Cortex of kidney (tissue), 1 donor: Measurements from ENCODE around the gene LRIG1.

Experiments used
- DNase-seq: peaks from one replicate; lab custom pipeline; 2025; lab: John Stamatoyannopoulos, UW

Gene LRIG1

DNA sequence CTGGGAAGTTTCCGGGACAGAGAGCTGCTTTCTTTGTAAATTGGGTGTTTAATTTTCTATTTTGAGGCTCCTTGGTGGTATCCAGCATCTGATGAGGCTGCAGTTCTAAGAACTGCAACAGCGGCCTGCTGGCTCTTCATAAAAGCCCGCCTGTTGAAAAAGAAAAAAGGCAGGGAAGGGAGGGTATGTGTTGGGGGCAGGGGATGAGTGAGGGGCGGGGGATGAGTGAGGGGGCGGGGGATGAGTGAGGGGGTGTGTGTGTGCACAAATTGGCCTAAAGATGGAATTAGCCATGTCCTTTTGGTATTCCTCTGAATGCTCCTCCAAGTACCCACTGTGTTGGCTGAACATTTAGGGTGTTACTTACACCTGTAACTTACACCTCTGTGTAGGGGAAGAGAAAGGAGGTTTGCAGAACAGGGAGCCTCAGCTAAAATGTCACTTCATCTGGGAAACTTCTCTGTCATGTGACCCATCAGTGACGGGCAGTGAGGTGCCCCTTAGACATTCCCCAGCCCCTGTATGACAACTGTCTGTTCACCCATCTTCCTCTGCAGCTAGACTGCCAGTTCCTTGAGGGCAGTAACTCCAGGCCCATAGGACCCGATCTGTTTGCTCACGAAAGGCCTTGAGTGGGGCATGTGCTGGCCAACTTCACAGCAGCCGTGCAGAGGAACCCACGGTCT, 57.6 kb downstream of the LRIG1 start:
- DNase-seq: no peak

DNA sequence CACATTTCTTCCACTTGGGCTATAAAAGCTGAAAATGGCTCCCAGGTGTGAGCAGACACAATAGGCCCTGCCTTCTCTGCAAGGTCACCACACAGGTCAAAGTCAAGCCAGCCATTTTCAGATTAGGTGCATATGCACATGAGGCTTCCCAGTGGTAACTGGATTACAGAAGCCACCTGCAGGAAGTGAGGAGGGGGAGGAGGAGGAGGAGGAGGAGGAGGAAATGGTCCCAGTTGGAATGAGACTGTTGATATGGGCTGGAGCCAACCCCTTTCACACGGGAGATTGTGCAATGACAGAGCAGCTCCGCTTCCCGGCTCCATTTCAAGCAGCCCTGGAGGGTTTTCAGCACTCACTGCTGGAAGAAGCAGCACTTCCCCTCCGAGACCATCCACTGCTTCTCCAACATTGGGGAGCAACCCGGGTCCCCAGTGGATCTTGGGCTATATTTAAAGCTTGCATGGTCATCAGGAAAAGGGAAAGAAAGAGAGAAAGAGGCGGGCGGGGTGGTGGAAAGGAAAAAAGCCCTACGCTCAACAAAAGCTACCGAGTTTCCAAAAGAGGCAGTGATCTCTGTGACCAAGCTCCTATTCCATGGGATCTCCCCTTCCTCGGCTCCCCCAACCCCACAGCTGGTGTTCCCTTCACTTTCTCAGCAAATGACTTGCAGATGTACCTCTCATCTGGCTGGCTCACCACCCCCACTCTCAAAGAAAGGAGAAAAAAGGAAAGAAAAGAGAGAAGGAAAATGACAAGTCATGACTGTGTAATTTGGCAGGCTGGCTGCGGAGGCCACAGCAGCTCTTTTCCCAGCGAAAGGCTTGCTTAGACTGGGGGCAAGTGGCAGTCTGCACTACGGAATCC, 58.3 kb downstream of the LRIG1 start:
- no peak for DNase-seq

DNA sequence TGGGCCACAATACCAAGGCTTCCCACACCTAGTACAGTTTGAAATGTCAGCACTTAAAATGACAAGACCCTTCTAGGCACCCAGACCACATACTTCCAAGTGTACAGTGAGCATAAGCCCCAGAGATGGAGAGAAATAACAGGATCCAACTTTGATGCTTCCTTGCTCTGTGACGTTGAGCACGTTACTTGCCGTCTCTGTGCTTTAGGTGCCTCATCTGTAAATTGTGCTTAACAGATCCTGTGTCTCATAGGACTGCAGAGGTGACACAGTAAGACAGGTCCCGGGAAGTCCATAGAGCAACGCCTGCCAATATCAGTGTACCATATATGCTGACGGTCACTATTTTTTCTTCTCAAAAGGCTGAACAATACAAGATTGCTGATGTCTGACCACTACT, 59.1 kb downstream of the LRIG1 start:
- no peak for DNase-seq

DNA sequence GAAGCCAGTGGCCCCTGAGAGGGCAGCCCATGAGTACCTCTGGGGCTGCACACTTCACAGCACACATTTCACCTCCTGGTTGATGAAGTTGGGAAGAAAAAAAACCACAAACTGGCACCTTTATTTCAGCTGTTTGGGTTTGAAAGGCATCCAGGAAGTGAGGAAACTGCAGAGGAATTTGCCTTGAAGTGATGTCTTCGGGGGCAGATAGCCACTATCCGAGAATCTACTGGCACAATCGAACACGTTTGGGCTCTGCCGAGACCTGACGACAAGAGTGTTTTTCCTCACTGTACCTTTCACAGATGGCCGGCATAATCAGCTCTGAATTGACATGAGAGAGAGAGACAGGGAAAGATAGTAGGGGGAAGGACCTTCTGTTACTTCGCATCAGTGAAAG, 59.7 kb downstream of the LRIG1 start:
- no peak for DNase-seq

DNA sequence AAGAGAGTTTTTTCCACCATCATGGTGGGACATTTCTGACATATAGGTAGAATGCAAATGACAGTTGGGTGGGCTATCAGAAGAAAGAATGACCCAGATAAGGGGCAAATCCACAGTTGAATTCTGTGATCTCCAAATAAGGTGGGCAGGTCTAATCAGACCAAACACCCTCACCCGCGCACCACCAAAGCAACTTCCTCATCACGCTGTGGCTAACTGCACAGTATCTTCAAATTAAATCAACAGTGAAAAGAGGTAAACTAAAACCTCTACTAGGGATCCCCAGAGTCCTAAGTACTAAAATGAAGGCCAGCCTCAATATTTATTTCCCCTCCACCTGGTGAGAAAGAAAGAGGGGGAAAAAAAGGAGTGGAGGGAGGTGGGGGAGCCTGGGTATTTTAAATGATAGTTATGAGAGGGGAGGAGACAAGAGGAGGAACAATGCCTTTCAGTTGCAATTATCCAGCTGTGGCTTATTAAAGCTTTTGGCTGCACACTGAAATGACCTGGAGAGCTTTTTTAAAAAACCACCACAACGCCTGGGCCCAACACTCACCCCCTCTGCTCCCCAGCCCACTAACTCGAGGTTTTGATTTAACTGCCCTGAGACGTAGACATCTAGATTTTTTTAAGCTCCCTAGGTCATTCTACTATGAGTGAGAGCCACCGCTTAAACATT, 61.0 kb downstream of the LRIG1 start:
- DNase-seq: no peak

DNA sequence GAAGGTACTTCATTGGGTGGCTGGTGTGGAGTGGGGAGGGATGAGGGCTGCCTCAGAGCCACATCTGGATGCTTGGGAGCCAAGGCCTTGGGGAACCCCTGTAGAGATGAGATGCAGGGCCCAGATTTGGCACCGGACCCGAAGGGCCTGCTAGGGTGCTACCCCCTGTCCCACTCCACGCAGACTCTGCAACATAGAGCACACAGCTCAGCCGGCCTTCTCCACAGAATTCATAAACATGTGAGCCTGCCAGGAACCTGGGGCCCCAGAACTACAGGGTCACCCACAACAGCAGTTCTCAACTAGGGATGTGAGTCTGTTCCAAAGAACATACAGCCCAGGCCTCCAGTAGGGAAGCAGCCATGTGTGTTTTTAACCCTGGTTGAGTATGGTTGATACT, 62.8 kb downstream of the LRIG1 start:
- no peak for DNase-seq

DNA sequence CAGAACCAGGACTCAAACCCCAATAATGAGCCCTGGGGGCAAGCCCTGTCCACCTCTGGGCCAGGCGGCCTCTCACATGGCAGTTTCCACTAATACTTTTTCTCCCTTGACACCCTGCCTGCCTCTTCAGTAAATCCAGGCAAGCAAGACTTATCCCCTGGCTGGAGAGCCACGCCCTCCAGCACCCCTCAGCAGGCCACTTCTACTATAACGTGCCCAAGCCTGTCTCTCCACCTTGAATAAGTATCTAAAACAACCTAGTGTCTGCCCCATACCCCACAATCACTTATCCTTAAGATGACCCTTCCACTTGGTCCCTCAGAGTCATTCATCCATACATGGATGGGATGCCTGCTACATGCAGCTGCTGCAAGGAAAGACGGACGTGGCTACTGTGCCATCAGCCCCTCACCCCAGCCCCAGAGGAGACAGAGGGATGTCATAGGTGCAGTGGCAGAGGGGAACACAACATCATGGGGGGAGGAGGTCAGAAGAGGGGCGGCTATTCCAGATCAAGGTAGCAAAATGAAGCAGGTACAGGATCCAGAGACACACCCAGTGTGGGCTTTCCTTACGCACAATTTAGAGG, 63.4 kb downstream of the LRIG1 start:
- DNase-seq: no peak

DNA sequence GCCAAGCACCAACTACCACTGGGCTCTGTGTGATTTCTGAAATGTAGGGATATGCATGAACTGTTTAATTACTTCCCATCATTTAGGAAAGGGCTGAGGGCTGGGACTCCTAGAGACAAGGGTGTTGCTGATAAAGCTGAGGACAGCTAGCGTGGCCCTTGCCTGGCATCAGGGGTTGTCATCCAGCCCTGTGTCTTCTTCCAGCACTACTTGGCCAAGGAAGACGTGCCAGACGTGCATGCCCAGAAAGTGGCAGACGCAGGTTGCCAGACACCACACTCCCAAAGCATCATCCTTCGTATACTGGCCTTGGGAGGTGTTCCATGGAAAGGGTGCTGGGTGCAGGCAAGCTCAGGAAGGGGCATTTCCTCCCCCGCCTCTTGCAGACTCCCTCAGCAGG, 64.8 kb downstream of the LRIG1 start:
- no peak for DNase-seq

DNA sequence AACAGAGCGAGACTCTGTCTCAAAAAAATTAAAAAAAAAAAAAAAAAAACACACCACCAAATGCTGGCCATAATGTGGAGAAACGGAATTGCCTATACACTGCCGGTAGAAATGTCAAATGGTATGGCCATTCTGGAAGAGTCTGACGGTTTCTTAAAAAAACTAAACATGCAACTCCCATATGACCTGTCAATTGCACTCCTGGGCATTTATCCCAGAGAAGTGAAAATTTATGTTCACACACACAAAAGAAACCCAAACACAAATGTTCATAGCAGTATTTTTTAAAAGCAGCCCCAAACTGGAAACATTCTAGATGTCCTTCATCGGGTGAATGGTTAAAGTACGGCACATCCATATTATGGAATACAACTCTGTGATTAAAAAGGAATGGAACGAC, 66.1 kb downstream of the LRIG1 start:
- DNase-seq: no peak

DNA sequence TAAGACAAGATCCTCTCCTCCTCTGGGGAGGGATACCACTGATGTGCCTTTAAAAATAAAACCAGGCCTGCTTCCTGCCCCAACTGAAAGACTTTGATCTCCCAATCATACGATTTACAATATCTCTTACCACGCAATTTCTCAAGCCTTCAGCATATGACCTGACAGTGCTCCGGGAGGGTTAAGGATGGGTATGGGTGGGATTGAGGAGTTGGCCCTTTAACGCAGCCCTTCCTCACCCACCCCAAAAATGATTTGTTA, 67.4 kb downstream of the LRIG1 start:
- DNase-seq: no peak

DNA sequence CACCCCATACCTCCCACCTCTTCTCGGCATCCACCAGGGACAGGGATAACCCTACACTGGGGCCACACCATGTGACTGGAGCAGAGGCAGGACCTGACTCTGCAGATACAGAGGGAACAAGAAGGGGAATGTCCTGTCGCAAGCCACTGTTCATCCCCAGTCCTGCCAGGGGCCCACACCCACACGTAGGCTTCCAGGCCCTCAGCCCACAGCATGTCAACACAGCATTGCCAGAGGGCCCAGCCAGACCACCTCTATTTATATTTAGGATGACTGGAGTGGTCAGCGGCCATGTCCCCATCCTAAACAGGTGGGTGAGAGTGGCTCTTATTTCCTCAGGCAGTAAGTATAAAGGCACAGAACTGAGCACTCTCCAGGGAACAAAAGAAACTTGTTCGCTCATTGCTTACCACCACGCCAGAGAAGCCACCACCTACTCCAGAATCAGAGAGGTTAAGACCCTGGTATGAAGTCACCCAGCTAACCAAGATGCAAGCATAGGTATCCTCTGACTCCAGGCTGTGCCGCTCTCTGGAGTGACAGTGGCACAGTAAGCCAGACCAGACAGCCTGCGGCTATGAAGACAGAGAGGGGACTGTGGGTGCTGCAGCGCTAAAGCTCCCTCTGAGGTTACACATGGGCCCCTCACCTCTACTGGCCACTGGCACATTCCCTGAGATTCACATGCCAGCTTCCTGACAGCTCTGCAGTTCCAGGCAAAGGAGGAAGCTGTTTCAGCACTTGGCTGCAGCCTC, 67.9 kb downstream of the LRIG1 start:
- DNase-seq: no peak

DNA sequence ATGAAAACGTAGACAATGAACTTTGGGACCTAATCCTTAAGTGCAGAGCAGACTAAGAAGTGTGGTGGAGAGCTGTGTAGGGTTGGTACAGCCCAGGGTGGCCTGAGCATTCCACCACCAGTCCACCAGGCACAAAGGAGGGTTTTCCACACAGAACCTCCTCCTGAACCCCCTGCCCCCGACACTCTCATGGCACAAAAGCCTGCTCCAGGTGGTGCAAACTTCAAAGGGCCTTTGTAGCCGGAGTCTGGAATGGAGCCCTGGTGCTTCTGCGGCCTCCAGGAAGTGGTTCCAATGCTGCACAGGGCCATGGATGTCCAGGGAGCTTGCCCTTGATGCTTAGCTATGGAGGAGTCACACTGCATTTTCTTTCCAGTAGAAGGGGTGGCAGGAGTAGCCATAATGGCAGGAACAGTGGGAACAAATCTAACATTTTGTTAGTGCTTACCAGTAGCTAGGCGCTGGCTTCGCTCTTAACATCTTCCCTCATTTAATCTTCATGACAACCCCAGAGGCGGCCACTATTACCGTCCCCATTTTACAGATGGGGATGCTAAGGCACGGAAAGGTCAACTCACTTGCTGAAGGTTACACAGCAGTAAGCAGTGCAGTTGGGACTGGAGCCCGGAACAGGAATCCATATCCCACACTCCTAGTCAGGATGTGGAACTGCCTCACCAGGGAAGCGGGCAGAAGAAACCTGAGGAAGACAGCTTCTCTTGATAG, 68.6 kb downstream of the LRIG1 start:
- DNase-seq: no peak

DNA sequence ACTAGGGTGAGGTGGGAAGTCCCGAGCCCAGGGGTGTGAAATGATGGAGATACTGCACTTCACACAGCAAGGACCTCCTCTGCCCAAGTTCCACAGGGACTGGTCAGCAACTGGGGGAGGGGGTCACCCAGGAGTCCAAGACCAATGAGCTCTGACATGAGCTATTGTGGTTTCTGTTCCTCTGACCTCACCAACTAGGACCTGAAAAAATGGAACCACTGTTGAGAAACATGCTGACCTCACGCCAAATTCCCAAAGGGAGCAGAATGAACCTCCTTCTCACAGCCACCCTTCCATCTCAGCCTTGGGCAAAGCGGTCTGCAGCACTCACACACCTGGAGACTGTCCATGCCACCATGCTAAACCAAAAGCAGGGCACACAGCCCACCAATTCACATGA, 69.3 kb downstream of the LRIG1 start:
- DNase-seq: no peak

DNA sequence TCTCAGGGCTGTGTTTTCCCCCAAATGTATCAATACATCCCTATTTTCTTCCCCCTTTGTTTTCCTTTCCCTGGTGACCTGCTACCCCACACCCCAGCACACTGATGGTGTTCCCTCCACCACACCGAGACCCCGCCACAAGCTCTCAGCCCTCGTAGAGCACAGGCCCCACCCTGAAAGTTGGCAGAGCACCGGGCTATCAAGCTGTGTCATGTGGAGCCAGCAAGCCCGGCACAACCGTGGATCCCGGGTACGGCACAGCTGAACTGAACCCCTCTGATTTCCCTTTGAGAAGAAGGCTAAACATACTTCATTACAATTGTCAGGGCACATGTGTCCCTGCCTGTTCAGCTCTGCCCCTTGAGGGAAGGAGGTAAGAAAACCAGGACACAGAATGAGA, 69.9 kb downstream of the LRIG1 start:
- no peak for DNase-seq

DNA sequence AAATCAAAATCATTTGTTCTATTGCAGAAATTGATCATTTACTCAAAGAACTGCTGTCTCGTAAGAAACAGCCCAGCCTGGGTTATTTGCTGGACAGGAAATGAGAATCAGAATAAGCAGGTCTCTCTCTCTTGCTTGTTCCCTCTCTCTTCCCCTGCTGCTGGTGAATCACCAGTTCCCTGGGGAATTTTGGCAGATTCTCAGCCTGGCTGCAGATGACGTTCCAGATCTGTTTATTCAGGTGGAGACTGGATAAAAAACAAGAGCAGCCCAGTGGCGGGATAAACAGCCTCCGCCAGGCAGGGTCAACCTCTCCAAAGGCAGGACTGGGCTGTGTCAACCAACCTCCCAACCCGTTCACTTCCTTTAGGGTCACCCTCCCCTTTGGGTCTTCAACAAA, 72.1 kb downstream of the LRIG1 start:
- DNase-seq: no peak

DNA sequence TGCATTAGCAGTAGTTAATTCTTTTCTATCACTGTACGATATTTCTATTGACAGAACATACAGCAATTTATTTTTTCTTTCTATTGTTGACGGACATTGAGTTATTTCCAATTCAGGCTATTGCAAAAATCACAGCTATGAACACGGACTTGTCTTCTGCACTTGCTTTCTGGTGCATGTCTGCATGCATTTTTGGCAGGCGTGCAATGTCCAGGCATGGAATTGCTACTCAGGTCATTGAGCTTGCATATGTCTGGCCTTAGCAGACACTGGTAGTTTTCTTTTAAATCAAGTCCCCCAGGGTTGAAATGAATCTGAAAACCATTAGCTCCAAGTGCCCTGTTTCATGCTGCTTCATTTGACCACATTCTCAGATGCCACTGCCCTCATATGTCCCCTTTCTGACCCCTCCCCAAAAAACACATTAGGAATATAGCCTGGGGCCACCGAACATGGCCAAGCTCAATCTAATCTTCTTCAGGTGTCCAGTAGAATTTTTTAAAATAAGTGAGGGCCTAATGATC, 72.8 kb downstream of the LRIG1 start:
- no peak for DNase-seq

DNA sequence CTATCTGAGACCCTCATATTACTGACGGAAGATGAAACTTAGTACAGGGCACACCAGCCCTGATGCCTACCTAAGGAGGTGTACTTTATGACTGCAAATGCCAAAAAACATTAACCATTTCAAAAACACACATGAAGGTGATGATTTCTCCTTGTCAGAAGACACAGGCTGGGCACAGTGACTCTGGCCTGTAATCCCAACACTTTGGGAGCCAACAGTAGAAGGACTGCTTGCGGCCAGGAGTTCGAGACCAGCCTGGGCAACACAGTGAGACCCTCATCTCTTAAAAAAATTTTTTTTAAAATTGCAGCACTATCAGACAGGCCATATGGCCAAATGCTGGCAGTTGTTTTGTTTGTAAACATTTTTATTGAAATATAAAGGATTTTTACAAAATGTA, 73.5 kb downstream of the LRIG1 start:
- no peak for DNase-seq

DNA sequence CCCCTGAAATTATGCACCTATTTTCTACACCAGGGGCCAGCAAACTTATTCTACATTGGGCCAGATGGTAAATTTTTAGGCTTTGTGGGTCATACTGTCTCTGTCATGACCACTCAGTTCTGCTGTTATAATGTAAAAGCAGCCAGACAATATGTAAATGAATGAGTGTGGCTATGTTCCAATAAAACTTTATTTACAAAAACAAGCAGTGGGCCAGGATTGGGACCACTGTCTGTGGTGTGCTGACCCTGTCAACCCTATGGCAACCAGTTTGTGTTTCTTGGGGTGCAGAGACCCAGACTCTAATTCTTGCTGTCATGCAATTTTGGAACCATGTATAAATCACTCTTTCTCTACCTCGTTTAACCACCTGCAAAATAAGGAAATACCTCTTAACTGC, 74.7 kb downstream of the LRIG1 start:
- no peak for DNase-seq

DNA sequence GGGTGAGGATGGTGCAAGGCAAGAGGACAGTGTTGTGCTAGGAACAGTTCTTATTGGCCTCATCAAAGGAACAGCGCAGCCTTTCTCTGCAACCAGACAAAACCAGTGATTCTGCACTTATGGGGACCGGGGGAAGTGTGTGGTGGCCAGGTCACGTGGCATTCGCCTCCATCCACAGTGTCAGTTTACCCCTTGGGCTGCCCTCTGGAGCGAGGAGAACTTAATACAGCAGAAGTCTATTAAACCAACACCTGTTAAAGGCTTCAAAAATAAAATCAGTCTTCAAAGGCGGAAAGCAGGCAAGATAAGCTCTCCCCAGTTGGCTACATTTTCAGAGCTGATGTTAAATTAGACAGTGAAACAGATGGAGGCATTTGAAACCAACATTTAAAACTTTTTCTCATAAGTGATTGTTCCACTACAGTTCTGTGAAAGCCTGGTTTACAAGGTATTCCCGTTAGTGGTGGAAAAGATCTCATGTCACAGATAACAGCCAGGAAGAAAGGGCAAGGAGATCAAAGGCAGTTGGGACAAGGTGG, 75.2 kb downstream of the LRIG1 start:
- DNase-seq: no peak

DNA sequence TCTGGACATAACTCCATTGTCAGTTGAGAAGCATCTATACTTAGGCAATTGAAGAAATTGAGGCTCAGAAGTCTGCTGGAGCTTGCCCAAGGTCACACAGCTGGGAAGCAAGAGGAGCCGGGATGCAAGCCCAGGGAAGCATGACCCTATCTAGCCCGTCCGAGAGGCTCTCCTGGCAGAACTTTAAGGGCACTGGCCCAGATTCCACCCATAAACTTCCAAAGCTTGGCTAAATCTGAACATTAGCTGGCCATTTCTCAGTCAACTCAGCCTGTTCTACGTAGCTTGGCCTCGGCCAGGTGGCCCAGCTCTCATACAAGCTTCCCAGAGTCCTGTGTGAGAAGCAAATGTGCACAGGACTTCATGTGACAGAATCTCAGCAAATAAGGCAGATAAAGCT, 75.8 kb downstream of the LRIG1 start:
- no peak for DNase-seq

DNA sequence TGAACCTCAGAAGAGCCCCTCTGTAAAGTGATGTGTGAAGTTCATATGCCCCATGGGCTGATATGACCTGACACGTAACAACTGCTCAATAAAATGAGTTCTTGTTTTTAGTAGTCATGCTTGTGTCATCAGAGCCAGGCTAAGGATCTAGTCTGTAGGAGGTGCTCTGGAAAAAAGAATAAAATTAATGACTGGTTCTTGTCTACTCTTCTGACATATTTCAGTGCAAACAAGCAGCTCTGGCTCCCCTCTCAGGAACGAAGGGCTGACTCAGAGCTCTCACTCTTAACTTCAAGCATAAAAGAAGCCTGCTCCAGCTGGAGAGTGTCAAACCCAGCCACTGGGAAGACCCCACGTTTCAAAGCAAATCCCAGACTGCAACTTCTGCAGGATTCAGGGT, 77.0 kb downstream of the LRIG1 start:
- no peak for DNase-seq
